ENCODE data around the gene RBMS2.

- TF ChIP-seq SP1 (IDR thresholded peaks at IDR 0.05; ENCODE audit: low read depth, low read length) = no peak
- no peak for TF ChIP-seq CTCF (IDR thresholded peaks at IDR 0.05 in 2 of 3, conservative IDR thresholded peaks at IDR 0.05 in 1 of 3; ENCODE audit: control insufficient read depth in 2 of 3, extremely low read depth in 1 of 3, insufficient read depth in 1 of 3, low read depth in 3 of 3, low read length in 3 of 3)
- TF ChIP-seq, protein P1, sequence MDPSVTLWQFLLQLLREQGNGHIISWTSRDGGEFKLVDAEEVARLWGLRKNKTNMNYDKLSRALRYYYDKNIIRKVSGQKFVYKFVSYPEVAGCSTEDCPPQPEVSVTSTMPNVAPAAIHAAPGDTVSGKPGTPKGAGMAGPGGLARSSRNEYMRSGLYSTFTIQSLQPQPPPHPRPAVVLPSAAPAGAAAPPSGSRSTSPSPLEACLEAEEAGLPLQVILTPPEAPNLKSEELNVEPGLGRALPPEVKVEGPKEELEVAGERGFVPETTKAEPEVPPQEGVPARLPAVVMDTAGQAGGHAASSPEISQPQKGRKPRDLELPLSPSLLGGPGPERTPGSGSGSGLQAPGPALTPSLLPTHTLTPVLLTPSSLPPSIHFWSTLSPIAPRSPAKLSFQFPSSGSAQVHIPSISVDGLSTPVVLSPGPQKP (IDR thresholded peaks at IDR 0.05; ENCODE audit: low read depth, low read length) = no peak
Observed at GRCh38 chr12:56572288-56572687, 50.7 kb downstream of the RBMS2 start.
